Measurements from ENCODE around the gene PTGES.

PTGES gene

GRCh38 chr9:129783516-129784361, 30.9 kb upstream of the PTGES start:
- peak; percentile 75 for DNase-seq (ENCODE audit: low read depth)
- no peak overlapping the region for H3K4me3 ChIP-seq (ENCODE audit: low read depth, low read length)
- peak; percentile 84 for TF ChIP-seq CTCF (IDR thresholded peaks at IDR 0.05; ENCODE audit: insufficient read depth, low read depth, low read length, missing control alignments)

- no peak overlapping the region for H3K4me3 ChIP-seq (ENCODE audit: low read depth, low read length)
- TF ChIP-seq CTCF (IDR thresholded peaks at IDR 0.05; ENCODE audit: insufficient read depth, low read depth, low read length, missing control alignments) = no peak
- DNase-seq (ENCODE audit: low read depth) = no peak
These were observed 29.1 kb upstream of the PTGES start for GRCh38 chr9:129781981-129782380.

GRCh38 chr9:129781131-129781530, 28.3 kb upstream of the PTGES start:
- DNase-seq (ENCODE audit: low read depth) = no peak
- no peak for TF ChIP-seq CTCF (IDR thresholded peaks at IDR 0.05; ENCODE audit: insufficient read depth, low read depth, low read length, missing control alignments)
- no peak overlapping the region for H3K4me3 ChIP-seq (ENCODE audit: low read depth, low read length)

- no peak overlapping the region for H3K4me3 ChIP-seq (ENCODE audit: low read depth, low read length)
- DNase-seq (ENCODE audit: low read depth) = no peak
- no peak for TF ChIP-seq CTCF (IDR thresholded peaks at IDR 0.05; ENCODE audit: insufficient read depth, low read depth, low read length, missing control alignments)
These were observed 26.8 kb upstream of the PTGES start for GRCh38 chr9:129779560-129780190.

- H3K4me3 ChIP-seq (ENCODE audit: low read depth, low read length) = no peak overlapping the region
- TF ChIP-seq CTCF (IDR thresholded peaks at IDR 0.05; ENCODE audit: insufficient read depth, low read depth, low read length, missing control alignments) = no peak
- DNase-seq (ENCODE audit: low read depth) = no peak
These were observed 25.6 kb upstream of the PTGES start for GRCh38 chr9:129778469-129778868.

GRCh38 chr9:129777769-129778130, 24.9 kb upstream of the PTGES start:
- no peak for DNase-seq (ENCODE audit: low read depth)
- no peak overlapping the region for H3K4me3 ChIP-seq (ENCODE audit: low read depth, low read length)
- TF ChIP-seq CTCF (IDR thresholded peaks at IDR 0.05; ENCODE audit: insufficient read depth, low read depth, low read length, missing control alignments) = no peak

All from GM12865 (cell line).